ENCODE results near the gene SBF2.
A peak's percentile ranks its signal among the peaks of the same experiment; 100 is the strongest.
"Not testable (repeated sequence)": the region's sequence is repeated elsewhere in the genome, so short reads cannot be mapped to it uniquely, and the experiment has no call there.

Gene SBF2

GRCh38 chr11:9760193-9760575, 533.8 kb downstream of the SBF2 start:
- peak; percentile 29 for DNase-seq

GRCh38 chr11:9759519-9760192, 534.4 kb downstream of the SBF2 start:
- DNase-seq, result peak; percentile 68

GRCh38 chr11:9758637-9759518, 535.1 kb downstream of the SBF2 start:
- DNase-seq, result peak; percentile 84

GRCh38 chr11:9757809-9758636, 536.0 kb downstream of the SBF2 start:
- DNase-seq, result peak; percentile 91

GRCh38 chr11:9756878-9757277, 537.1 kb downstream of the SBF2 start:
- no peak for DNase-seq

GRCh38 chr11:9756461-9756860, 537.6 kb downstream of the SBF2 start:
- no peak for DNase-seq

- DNase-seq, result no peak
Observed at GRCh38 chr11:9755561-9756185, 538.3 kb downstream of the SBF2 start.

GRCh38 chr11:9754010-9754471, 540.0 kb downstream of the SBF2 start:
- peak; percentile 20 for DNase-seq

- DNase-seq, result no peak
Observed at GRCh38 chr11:9753021-9753420, 541.0 kb downstream of the SBF2 start.

- no peak for DNase-seq
Observed at GRCh38 chr11:9752091-9752490, 541.9 kb downstream of the SBF2 start.

GRCh38 chr11:9750551-9750950, 543.5 kb downstream of the SBF2 start:
- no peak for DNase-seq

GRCh38 chr11:9748361-9748970, 545.6 kb downstream of the SBF2 start:
- DNase-seq, result peak; percentile 55

GRCh38 chr11:9747828-9748227, 546.2 kb downstream of the SBF2 start:
- no peak for DNase-seq

- DNase-seq, result no peak
Observed at GRCh38 chr11:9747229-9747628, 546.8 kb downstream of the SBF2 start.

GRCh38 chr11:9745411-9746211, 548.4 kb downstream of the SBF2 start:
- no peak for DNase-seq

- DNase-seq, result not testable (repeated sequence)
Observed at GRCh38 chr11:9743512-9743911, 550.5 kb downstream of the SBF2 start.

GRCh38 chr11:9741260-9741659, 552.8 kb downstream of the SBF2 start:
- no peak for DNase-seq

- DNase-seq, result no peak
Observed at GRCh38 chr11:9740202-9740883, 553.7 kb downstream of the SBF2 start.

GRCh38 chr11:9739123-9739900, 554.7 kb downstream of the SBF2 start:
- no peak for DNase-seq

- no peak for DNase-seq
Observed at GRCh38 chr11:9738707-9739106, 555.3 kb downstream of the SBF2 start.
